GM12878 (cell line): ENCODE data around the gene ASIC4. TPM values are rescaled to one million over a fixed set of nuclear protein-coding genes. Genes with fewer than 3 reads are reported as not detected.

Source experiments
- BMI1 ChIP-seq: fragments of 450-650 bp; IDR thresholded peaks from 2 replicates; pipeline ENCODE4 v1.6.1; 2016; ENCODE audit warnings: mild to moderate bottlenecking, moderate library complexity, borderline replicate concordance
- CHD1 ChIP-seq: IDR thresholded peaks from 2 replicates; pipeline ENCODE4 v1.6.1; 2012; ENCODE audit warnings: low read depth, low read length, improper control_type of control experiment
- EZH2 ChIP-seq: IDR thresholded peaks from 2 replicates; pipeline ENCODE4 v1.6.1; 2012; ENCODE audit warnings: low read depth, mild to moderate bottlenecking, control low read depth, inconsistent platforms, low read length, borderline replicate concordance; ENCODE audit not compliant: control insufficient read depth
- LARP7 ChIP-seq: fragments of 450-650 bp; IDR thresholded peaks from 2 replicates; pipeline ENCODE4 v1.6.1; 2017; ENCODE audit warnings: mild to moderate bottlenecking
- NRF1 ChIP-seq: conservative IDR thresholded peaks from 2 replicates; pipeline ENCODE4 v1.6.1; 2011; ENCODE audit warnings: mild to moderate bottlenecking, low read depth, low read length, improper control_type of control experiment
- PAX5 ChIP-seq: IDR thresholded peaks from 2 replicates; pipeline ENCODE4 v1.6.1; 2011; ENCODE audit warnings: low read depth, low read length, borderline replicate concordance
- SUPT20H ChIP-seq: IDR thresholded peaks from 2 replicates; pipeline ENCODE4 v1.6.1; 2011; ENCODE audit warnings: low read depth, mild to moderate bottlenecking, low read length, moderate library complexity, borderline replicate concordance; ENCODE audit not compliant: control insufficient read depth
- polyA plus RNA-seq, 11 experiments: library from polyadenylated mRNA; depleted of rRNA in 4 of 11; unstranded in 6 of 11; stranded (reverse) in 5 of 11; fragments of >200 nt; fragmentation: Nextera tagmentation in 4 of 11; fragmentation: Illumina TruSeq in 1 of 11; extraction: Ambion mirVana in 4 of 11; extraction: Trizol in 1 of 11; gene quantifications; 1 replicate in 1 of 11; 2 replicates in 10 of 11; pipeline versions ENCODE4 v1.2.1 to v1.2.3, GENCODE V29; 2011 to 2016; ENCODE audit warnings: inconsistent platforms in 2 of 11, missing spikeins in 2 of 11, low read depth in 1 of 11
- total RNA-seq, 4 experiments: library from RNA; depleted of rRNA in 3 of 4; stranded (reverse); fragments of >200 nt in 3 of 4; fragmentation: Illumina TruSeq in 1 of 4; extraction: Trizol in 1 of 4; gene quantifications; 2 replicates each; pipeline versions ENCODE4 v1.2.1 to v1.2.3, GENCODE V29; 2013 to 2021
- TF ChIP-seq, protein P1 (sequence below): fragments of 450-650 bp; IDR thresholded peaks from 2 replicates; pipeline ENCODE4 v1.6.1; 2014; ENCODE audit warnings: mild to moderate bottlenecking
- TF ChIP-seq, protein P2 (sequence below): IDR thresholded peaks from 2 replicates; pipeline ENCODE4 v1.6.1; 2012; ENCODE audit warnings: mild to moderate bottlenecking, low read depth, low read length
- TF ChIP-seq, protein P3 (sequence below): fragments of 450-650 bp; formaldehyde crosslinking; IDR thresholded peaks from 2 replicates; pipeline ENCODE4 v1.4.0; 2022; ENCODE audit warnings: mild to moderate bottlenecking, moderate library complexity

The ASIC4 gene
- total and polyA plus RNA-seq, 10 of the 15 experiments (the other 5 are each of a cell fraction or from before 2014, with no cell fraction given), result 0.01 TPM; not detected in 9

DNA sequence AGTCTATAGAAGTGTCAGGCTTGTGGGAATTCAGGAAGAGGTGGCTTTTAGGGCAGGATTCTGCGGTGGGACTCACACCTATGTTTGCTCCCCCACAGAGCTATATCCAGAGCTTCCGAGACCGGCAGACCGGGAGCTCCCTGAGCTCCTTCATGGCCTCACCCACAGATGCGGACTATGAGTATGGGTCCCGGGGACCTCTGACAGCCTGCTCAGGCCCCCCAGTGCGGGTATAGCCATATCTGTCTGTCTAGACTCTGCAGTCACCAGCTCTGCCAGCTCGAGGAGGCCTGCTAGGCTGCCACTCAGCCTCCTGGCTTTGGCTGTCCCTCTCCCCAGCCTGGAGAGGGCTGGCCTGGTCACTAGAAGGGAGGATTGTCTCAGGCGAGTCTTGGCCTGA is 35.3 kb downstream of the ASIC4 start (continued):
- TF ChIP-seq, protein P1, sequence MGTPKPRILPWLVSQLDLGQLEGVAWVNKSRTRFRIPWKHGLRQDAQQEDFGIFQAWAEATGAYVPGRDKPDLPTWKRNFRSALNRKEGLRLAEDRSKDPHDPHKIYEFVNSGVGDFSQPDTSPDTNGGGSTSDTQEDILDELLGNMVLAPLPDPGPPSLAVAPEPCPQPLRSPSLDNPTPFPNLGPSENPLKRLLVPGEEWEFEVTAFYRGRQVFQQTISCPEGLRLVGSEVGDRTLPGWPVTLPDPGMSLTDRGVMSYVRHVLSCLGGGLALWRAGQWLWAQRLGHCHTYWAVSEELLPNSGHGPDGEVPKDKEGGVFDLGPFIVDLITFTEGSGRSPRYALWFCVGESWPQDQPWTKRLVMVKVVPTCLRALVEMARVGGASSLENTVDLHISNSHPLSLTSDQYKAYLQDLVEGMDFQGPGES, result no peak
- no peak for TF ChIP-seq BMI1
- TF ChIP-seq, protein P2, sequence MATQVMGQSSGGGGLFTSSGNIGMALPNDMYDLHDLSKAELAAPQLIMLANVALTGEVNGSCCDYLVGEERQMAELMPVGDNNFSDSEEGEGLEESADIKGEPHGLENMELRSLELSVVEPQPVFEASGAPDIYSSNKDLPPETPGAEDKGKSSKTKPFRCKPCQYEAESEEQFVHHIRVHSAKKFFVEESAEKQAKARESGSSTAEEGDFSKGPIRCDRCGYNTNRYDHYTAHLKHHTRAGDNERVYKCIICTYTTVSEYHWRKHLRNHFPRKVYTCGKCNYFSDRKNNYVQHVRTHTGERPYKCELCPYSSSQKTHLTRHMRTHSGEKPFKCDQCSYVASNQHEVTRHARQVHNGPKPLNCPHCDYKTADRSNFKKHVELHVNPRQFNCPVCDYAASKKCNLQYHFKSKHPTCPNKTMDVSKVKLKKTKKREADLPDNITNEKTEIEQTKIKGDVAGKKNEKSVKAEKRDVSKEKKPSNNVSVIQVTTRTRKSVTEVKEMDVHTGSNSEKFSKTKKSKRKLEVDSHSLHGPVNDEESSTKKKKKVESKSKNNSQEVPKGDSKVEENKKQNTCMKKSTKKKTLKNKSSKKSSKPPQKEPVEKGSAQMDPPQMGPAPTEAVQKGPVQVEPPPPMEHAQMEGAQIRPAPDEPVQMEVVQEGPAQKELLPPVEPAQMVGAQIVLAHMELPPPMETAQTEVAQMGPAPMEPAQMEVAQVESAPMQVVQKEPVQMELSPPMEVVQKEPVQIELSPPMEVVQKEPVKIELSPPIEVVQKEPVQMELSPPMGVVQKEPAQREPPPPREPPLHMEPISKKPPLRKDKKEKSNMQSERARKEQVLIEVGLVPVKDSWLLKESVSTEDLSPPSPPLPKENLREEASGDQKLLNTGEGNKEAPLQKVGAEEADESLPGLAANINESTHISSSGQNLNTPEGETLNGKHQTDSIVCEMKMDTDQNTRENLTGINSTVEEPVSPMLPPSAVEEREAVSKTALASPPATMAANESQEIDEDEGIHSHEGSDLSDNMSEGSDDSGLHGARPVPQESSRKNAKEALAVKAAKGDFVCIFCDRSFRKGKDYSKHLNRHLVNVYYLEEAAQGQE, result no peak
- TF ChIP-seq PAX5, result no peak
- no peak for TF ChIP-seq NRF1
- no peak for TF ChIP-seq EZH2
- no peak for TF ChIP-seq SUPT20H
- TF ChIP-seq, protein P3, sequence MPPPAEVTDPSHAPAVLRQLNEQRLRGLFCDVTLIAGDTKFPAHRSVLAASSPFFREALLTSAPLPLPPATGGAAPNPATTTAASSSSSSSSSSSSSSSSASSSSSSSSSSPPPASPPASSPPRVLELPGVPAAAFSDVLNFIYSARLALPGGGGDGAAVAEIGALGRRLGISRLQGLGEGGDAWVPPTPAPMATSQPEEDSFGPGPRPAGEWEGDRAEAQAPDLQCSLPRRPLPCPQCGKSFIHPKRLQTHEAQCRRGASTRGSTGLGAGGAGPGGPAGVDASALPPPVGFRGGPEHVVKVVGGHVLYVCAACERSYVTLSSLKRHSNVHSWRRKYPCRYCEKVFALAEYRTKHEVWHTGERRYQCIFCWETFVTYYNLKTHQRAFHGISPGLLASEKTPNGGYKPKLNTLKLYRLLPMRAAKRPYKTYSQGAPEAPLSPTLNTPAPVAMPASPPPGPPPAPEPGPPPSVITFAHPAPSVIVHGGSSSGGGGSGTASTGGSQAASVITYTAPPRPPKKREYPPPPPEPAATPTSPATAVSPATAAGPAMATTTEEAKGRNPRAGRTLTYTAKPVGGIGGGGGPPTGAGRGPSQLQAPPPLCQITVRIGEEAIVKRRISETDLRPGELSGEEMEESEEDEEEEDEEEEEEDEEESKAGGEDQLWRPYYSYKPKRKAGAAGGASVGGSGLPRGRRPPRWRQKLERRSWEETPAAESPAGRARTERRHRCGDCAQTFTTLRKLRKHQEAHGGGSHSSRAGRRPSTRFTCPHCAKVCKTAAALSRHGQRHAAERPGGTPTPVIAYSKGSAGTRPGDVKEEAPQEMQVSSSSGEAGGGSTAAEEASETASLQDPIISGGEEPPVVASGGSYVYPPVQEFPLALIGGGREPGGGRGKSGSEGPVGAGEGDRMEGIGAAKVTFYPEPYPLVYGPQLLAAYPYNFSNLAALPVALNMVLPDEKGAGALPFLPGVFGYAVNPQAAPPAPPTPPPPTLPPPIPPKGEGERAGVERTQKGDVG (CRISPR knock-in tag), result no peak
- TF ChIP-seq CHD1, result no peak
- no peak for TF ChIP-seq LARP7
